HG02798 (cell line): ENCODE data around the gene SLC13A3.
"Not testable (repeated sequence)": the region's sequence is repeated elsewhere in the genome, so short reads cannot be mapped to it uniquely, and the experiment has no call there.

Experiments used
- ATAC-seq: cut with Tn5 transposase; IDR thresholded peaks from one replicate; pipeline ENCODE4 v1.9.1; 2021; ENCODE audit warnings: mild to moderate bottlenecking; ENCODE audit not compliant: unreplicated experiment, poor library complexity

The SLC13A3 gene

GRCh38 chr20:46682063-46682821 lies 31.0 kb upstream of the SLC13A3 start:
- ATAC-seq = no peak

GRCh38 chr20:46681032-46681854 lies 30.0 kb upstream of the SLC13A3 start:
- no peak for ATAC-seq

DNA sequence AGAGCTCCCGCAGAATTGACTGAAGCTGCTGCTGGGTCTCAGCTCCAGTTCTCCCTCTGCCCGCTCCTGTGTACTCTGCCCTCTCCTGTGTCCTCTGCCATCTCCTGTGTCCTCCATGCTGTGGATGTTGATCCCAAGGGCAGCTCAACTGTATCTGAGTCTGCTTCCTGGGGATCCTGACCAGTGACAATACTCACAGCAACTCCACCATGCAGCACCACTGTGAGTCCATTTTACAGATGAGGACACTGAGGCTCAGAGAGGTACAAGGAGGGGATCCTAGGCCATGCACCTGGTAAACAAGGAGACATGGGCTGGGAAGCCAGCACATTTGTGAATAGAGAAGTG lies 29.4 kb upstream of the SLC13A3 start:
- no peak for ATAC-seq

GRCh38 chr20:46678516-46678915 lies 27.3 kb upstream of the SLC13A3 start:
- no peak for ATAC-seq

DNA sequence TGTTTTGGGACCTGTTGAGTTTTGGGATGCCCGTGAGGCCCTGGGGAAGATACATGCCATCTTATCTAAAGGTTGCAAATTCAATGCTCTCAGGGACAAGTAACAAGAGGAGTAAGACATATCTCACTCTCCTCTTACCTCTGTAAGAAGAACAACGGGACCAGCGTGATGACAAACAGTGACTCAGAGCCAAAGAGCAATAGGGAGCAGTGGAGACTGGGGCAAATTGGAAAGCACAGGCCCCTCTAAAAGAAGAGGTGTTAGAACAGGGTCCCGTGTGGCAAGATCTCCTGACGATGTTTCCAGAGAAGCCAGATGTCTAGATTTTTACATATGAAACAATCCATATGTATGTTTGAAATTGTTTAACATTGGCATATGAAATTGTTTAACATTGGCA lies 26.3 kb upstream of the SLC13A3 start:
- no peak for ATAC-seq

DNA sequence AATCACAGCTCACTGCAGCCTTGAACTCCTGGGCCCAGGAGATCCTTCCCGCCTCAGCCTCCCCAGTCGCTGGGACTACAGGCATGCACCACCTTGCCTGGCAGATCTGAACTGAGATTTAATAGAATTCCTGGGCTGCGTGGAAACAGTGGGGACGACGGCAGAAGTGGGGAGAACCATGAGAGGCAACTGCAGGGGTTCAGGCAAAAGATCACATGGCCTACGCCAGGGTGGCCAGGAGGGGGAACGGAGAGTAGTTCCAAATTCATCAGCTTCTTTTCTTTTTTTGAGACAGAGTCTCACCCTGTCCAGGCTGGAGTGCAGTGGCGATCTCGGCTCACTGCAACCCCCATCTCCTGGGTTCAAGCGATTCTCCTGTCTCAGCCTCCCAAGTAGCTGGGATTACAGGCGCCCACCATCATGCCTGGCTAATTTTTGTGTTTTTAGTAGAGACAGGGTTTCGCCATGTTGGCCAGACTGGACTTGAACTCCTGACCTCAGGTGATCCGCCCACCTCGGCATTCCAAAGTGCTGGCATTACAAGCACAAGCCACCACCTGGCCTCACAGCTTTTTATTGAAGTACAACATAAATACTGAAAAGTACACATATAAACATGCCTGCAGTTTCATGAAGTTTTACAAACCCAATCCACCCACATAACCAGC lies 25.5 kb upstream of the SLC13A3 start:
- not testable (repeated sequence) for ATAC-seq

GRCh38 chr20:46674253-46675083 lies 23.2 kb upstream of the SLC13A3 start:
- ATAC-seq = no peak

DNA sequence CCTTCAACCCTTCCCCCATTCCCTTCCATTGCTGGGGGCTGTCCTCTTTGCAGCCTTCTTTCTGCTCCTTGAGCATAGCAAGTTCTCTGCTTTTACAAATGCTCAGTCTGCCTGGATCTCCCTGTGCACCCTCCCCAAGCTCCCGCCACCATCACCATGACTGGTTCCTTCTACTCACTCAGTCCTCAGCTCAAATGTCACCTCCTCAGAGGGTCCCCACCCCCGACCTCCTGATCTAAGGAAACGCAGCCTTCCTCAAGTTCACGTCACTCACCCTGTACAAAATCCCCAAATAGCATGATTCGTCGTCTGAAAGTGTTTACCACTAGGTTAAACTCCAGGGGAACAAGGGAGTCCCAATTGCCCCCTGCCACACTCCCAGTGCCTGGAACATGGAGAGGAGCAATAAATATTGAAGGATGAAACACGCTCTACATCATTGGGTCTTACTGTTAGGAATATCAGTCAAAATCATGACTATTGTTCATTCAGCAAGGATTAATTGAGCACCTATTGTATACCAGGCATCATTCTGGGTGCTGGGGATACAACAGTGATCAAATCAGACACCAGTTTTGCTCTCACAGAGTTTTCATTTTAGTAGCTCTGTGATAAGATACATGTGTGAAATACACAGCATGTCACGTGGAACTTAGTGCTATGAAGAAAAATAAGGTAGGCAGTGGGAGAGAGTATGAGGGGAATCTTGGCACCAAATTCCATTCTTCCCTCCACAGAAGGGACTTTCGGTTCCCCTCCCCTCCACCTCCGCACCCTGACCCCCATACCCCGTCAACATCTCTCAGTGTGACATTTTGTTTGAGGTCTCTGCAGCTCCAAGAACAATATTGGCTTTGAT lies 22.4 kb upstream of the SLC13A3 start:
- no peak for ATAC-seq

- ATAC-seq = no peak
These were observed 21.4 kb upstream of the SLC13A3 start for GRCh38 chr20:46672543-46673148.

GRCh38 chr20:46671866-46672542 lies 20.7 kb upstream of the SLC13A3 start:
- no peak for ATAC-seq

DNA sequence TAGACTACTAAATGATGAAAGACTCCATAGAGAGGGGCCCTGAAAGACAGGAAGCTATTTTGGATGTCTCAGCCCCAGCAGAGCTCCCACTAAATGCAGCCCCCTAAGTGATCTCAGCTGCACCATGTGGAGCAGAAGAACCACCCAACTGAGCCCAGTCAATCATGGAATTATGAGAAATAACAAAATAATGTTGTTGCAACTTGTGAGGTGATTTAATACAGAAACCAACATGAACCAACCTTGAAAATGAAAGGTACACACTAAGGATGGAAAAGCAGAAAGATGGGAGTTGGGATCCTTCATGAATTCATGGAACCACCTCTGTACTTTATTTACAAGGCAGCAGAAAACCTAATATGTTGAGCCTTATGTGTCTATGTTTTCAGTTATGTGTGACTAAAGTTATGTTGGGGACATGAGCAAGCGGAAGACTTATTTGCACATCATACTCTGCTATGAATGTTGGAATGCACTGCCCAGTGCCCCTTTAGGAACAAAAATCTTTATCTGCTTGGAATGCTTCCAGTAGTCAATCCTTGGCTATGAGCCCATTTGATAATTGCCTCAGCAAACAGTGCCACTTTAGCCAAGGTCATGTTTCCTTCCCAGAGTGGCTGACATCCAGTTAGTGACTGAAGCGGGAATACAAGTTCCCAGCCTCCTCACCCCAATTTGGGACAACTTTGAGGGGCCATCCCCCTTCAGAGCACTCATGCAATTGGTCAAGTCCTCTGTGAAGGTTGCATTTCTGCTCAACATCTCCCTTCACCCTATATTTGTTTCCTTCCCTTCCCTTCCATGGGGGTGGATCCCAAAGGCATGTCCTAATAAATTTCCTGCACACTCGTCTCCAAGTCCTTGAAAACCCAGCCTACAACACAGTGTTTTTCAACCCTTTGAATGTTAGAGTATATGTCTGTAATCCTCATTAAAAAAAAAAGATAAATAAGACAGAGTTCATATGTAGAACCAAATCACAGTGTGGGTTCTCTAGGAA lies 19.6 kb upstream of the SLC13A3 start:
- no peak for ATAC-seq

DNA sequence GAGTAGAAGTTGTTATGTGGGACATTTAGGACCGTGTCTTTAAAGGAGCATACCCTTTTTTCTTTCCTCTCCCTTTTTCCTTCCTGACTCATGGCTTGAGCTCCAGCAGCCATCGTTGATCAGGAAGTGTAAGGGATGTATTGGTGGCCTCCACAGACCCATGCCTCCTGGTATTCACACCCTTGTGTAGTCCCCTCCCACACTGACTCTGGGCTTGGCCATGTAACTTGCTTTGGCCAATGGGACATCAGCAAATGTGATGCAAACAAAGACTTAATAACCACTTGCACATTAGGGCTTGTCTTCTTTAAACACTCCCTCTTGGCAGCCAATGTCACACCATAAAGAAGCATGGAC lies 18.9 kb upstream of the SLC13A3 start:
- ATAC-seq = no peak

- no peak for ATAC-seq
These were observed 15.7 kb upstream of the SLC13A3 start for GRCh38 chr20:46666818-46667515.

GRCh38 chr20:46666306-46666705 lies 15.0 kb upstream of the SLC13A3 start:
- no peak for ATAC-seq

- ATAC-seq = no peak
These were observed 14.3 kb upstream of the SLC13A3 start for GRCh38 chr20:46665602-46666001.

GRCh38 chr20:46663531-46663930 lies 12.3 kb upstream of the SLC13A3 start:
- ATAC-seq = no peak

GRCh38 chr20:46661659-46662058 lies 10.4 kb upstream of the SLC13A3 start:
- no peak for ATAC-seq
